ENCODE measurements around the gene CCL5.
A peak's percentile ranks its signal among the peaks of the same experiment; 100 is the strongest.

The CCL5 gene

DNA sequence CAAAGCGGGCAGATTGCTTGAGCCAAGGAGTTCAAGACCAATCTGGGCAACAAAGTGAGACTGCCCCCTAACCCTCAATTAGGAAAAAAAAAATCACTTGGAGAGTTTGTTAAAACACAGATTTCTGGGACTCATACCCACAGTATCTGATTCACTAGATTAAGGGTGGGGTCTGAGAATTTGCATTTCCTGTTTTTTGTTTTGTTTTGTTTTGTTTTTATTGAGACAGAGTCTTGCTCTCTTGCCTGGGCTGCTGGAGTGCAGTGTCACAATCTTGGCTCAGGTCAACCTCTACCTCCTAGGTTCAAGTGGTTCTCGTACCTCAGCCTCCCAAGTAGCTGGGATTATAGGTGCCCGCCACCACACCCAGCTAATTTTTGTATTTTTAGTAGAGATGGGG, 12.6 kb downstream of the CCL5 start:
- no peak for DNase-seq

GRCh38 chr17:35866341-35866950, 13.7 kb downstream of the CCL5 start:
- no peak for DNase-seq

DNA sequence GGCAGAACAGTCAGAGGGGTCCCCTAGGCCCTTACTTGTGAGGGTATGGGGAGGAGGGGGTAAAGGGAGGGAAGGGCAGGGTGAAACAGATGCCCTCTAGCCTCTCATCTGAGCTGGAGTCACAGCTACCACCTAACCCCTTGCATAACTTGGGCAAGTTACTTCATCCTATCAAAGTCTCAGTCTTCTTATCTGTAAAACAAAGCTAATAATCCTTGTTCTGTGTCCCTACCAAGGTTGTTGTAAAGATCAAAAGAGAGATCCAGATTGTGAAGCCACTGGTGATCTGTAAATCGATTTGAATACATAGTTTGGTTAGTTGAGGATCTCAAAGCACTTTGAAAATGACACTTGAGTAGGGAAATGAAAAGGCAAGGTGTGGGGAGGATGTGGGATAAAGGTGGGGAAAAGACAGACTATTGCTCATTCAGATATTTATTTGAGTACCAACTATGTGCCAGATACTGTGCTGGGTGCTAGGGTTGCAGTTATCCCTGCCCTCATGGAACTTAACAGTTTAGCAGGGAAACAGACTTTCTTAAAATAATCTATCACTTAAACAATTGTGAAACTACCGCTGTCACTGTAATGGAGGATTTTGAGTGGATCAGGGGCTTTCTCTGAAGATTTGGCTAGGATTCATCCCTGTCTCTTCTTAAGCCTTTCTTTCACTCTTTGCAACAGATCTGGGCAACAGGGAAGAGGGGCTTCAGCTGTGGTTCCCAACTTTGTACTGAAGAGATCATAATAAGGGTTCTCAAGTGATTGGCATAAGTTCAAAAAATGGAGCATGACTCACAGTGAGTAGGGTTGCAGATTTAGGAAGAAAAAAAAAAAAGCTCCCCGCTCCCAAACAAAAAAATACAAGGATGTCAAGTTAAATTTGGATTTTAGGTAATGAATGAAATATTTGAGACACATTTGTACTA, 14.5 kb downstream of the CCL5 start:
- no peak for DNase-seq

- DNase-seq = no peak
Measured at GRCh38 chr17:35864853-35865252, 15.3 kb downstream of the CCL5 start.

- no peak for DNase-seq
Measured at GRCh38 chr17:35856603-35857002, 23.6 kb downstream of the CCL5 start.

- no peak for DNase-seq
Measured at GRCh38 chr17:35855965-35856364, 24.2 kb downstream of the CCL5 start.

- DNase-seq = peak; percentile 56 to 74
Measured at GRCh38 chr17:35849469-35850348, 30.5 kb downstream of the CCL5 start.

DNA sequence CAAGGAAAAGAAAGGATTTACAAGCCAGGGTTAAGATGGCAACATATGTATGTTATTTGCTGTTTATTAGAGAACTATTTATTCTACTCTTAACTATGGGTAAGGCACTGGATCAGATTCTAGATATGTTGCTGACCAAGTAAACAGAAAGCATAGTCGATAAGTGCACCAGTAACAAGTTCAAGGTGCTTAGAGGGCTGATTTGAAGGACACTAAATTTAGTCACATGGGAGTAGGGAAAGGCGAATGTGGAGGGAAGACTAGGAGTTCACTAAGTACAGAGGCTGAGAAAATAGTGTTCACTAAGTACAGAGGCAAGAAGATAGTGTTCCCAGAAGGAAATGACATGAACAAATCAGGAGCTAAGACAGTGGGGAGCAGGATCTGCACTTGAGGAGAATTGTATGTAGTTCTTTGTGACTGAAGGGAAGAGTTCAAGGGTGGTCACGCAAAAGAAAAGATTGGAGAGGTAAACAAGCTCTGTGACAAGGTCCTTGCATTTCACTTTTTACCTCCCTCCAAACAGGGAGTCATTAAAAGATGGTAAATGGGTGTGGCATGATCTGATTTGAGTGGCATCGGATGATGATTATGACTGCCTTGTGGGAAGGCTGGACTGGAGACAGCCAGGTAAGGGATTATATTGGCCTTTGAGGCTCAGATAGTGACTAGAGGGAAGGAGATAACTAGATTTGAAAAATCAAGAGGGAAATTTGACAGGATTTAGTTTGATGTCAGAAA, 32.4 kb downstream of the CCL5 start:
- DNase-seq = no peak

DNA sequence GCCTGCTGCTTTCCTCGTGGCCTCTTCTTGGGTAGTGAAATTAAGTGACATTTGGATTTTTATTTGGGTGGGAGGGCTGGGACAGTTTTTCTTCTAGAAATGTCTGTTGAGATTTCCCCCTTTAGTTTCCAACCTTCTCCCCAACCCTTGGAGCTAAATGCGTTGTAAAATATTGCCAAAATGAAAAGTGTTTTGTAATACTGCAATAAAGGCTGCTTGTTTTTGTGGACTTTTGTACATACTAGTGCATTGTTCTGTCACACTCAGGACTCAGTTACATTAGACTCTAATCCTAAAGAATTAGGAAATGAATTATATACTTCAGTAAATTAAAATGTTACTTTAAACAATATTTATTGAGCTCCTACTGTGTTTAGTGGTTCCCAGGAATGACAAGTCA, 33.2 kb downstream of the CCL5 start:
- no peak for DNase-seq

DNA sequence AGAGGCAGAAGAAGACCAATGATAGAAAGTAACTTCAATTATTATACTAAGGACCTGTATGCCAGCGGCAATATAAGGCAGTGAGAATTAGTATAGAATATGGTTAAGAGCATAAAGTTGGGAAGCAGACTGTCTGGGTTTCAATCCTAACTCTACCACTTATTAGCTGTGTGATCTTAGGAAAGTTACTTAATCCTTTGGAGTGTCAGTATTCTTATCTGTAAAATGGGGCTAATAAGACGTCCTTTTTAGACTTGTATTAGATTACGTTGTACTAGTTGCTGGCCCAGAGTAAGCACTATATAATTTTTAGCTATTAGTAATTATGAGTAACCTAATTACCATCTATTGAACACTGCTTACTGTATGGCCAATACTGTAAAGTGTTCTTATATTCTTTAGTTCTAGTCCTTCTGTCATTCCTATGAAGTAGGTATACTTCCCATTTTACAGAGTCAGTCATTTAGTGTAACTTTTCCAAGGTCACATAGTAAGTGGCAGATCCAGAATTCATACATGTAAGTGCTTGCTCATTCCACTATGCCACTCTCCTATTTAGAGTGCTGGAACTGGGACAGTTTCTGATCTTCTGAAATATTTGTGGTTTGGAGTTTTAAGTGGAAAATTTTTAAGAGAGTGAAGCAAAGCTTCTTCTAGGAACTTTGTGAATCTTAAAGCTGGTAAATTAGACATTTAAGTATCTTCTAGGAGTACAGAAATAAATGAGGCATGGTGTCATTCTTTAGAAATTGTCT, 33.9 kb downstream of the CCL5 start:
- DNase-seq = no peak

DNA sequence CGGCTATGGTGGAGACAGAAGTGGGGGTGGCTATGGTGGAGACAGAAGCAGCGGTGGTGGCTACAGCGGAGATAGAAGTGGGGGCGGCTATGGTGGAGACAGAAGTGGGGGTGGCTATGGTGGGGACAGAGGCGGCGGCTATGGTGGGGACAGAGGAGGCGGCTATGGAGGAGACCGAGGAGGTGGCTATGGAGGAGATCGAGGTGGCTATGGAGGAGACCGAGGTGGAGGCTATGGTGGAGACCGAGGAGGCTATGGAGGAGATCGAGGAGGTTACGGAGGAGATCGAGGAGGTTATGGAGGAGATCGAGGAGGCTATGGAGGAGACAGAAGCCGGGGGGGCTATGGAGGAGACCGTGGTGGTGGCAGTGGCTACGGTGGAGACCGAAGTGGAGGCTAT, 35.6 kb downstream of the CCL5 start:
- DNase-seq = no peak

DNA sequence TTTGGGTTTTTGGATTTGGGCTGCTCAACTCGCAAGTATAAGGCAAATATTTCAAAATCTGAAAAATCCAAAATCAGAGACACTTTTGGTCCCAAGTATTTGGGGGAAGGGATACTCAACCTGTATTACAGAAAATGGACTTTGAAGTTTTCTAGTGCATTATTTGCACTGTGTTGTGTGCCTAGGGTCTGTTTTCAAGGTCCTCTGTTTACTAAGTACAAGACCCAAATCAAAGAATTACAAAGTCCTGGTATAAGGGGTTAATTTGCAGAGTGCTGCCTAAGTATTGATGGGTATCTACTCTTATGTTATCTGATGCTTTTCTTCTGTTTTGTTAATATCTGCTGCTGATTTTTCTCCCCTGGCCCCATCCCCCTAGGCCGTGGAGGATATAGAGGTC, 36.5 kb downstream of the CCL5 start:
- DNase-seq = no peak

DNA sequence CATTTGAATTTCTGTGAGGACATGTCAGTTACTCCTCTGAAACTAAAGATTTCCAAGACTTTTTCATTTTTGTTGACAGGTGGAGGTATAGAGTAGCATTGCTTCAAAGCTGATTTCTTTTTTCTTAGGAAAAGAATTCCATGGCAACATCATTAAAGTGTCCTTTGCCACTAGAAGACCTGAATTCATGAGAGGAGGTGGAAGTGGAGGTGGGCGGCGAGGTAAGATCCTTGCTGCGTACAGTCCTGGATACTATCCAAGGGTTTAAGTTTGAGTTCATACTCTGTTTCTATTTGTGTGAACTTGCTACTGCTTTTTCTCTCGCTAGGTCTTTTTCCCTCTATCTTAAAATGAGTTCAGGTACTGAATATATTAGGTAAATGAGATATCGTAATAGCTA, 37.9 kb downstream of the CCL5 start:
- no peak for DNase-seq

GRCh38 chr17:35841505-35841904, 38.7 kb downstream of the CCL5 start:
- DNase-seq = no peak

- DNase-seq = no peak
Measured at GRCh38 chr17:35841101-35841500, 39.1 kb downstream of the CCL5 start.

- no peak for DNase-seq
Measured at GRCh38 chr17:35825206-35825605, 55.0 kb downstream of the CCL5 start.

Data from CD4-positive, alpha-beta T cell treated with Interleukin-1 beta for 1 hour (primary cell).